ENCODE measurements around the gene MAPK14.
A peak's percentile ranks its signal among the peaks of the same experiment; 100 is the strongest.

- TF ChIP-seq, protein P1, sequence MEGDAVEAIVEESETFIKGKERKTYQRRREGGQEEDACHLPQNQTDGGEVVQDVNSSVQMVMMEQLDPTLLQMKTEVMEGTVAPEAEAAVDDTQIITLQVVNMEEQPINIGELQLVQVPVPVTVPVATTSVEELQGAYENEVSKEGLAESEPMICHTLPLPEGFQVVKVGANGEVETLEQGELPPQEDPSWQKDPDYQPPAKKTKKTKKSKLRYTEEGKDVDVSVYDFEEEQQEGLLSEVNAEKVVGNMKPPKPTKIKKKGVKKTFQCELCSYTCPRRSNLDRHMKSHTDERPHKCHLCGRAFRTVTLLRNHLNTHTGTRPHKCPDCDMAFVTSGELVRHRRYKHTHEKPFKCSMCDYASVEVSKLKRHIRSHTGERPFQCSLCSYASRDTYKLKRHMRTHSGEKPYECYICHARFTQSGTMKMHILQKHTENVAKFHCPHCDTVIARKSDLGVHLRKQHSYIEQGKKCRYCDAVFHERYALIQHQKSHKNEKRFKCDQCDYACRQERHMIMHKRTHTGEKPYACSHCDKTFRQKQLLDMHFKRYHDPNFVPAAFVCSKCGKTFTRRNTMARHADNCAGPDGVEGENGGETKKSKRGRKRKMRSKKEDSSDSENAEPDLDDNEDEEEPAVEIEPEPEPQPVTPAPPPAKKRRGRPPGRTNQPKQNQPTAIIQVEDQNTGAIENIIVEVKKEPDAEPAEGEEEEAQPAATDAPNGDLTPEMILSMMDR (IDR thresholded peaks at IDR 0.05; ENCODE audit: insufficient read depth, low read depth, low read length), result peak; percentile 49
- no peak for TF ChIP-seq EZH2 (IDR thresholded peaks at IDR 0.05; ENCODE audit: insufficient read depth, low read length)
These were observed 95.9 kb downstream of the MAPK14 start for GRCh38 chr6:36123270-36124139.
